ENCODE data around the gene RALGAPA1. TPM values are rescaled to one million over a fixed set of nuclear protein-coding genes. Genes with fewer than 3 reads are reported as not detected.
"Not testable (repeated sequence)": the region's sequence is repeated elsewhere in the genome, so short reads cannot be mapped to it uniquely, and the experiment has no call there.

The RALGAPA1 gene
- total RNA-seq = 94.0 and 108 TPM in 2 replicates
- 46.1 TPM for total RNA-seq (2013)
- 13.2 and 17.3 TPM in 2 replicates for polyA plus RNA-seq
- 25.4 and 37.1 TPM in 2 replicates for polyA minus RNA-seq

DNA sequence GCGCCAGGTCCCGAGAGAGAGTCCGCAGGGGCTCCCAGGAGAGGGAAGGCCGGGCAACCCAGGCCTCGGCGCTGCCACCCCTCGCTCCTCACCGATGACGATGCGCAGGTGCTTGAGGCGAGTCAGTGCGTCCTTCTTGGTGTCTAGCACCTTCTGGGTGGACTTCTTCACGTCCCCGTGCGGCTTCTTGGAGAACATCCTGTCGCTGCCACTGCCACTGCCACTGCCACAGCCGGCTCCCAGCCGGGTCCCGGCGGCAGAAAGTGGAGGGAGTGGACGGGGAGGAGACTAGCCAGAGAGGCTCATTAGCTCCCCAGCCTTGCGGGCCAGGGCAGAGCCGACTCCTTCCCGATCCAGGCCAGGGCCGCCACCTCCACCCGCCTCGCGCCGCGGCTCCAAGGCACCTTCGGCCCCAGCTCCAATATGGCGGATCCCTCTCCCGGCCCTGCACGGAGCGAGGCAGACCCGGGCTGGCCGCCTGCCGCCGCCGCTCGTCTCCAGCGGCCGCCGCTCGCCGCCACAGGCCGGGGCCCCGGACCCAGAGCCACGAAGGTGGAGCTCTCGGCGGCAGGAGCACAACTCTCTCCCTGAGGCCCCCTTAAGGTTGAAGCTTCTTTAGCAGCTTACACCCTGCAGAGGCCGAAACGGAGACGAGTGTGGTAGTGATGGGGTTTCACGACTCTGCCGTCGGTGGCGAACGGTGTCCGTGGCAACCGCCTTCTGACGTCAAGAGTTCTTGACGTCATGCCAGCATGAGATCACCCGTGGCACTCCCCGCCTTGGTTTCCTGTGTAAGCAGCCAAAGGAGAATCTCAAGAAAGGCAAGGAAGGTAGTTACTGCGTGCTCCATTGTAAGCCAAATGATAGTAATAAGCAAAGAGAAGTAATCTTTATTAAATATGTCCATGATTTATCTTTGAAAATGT, at the start of gene RALGAPA1:
RALGAPA1 (minus strand) TSS at position 658 of the 926 bp plus-strand sequence; CDS start at position 198, 460 bp downstream.
- Histone ChIP-seq H3K4me2 (replicated peaks; ENCODE audit: low read depth, low read length, poor library complexity, severe bottlenecking) (peak within 1 kb of the TSS; percentile 86), H3K27ac (ENCODE audit: low read length in 2 of 2) (peak within 1 kb of the TSS; percentile 78 to 88), H3K79me2 (ENCODE audit: control insufficient read depth, insufficient read depth, low read length) (peaks cover 49% of the 10 kb centered on the region), H3K9ac (ENCODE audit: low read length) (peak within 1 kb of the TSS; percentile 87), H3K4me1 (ENCODE audit: control insufficient read depth in 2 of 2, insufficient read depth in 2 of 2, low read length in 2 of 2) (peaks cover 12 to 14% of the 10 kb centered on the region in 2 donors), H2AFZ (ENCODE audit: insufficient read depth, low read depth, low read length, poor library complexity, severe bottlenecking) (peak within 1 kb of the TSS; percentile 81), H3K4me3 (ENCODE audit: control extremely low read depth in 1 of 5, extremely low read depth in 1 of 5, insufficient read depth in 1 of 5, low read depth in 2 of 5, low read length in 4 of 5) (peak within 1 kb of the TSS; percentile 57 to 81 (median 70))
- not testable (repeated sequence) for H3K36me3 ChIP-seq (replicated peaks in 1 of 2; ENCODE audit: control extremely low read depth in 1 of 2, control insufficient read depth in 1 of 2, extremely low read depth in 1 of 2, insufficient read depth in 2 of 2, low read length in 1 of 2); H3K9me3 Mint-ChIP-seq (ENCODE audit: insufficient read depth); H3K27me3 Mint-ChIP-seq; H4K20me1 ChIP-seq (ENCODE audit: control insufficient read depth, insufficient read depth, low read length, poor library complexity, severe bottlenecking); H3K27me3 ChIP-seq (replicated peaks in 1 of 4; ENCODE audit: control extremely low read depth in 1 of 4, control insufficient read depth in 3 of 4, insufficient read depth in 4 of 4, low read length in 3 of 4); H3K9me3 ChIP-seq (ENCODE audit: control extremely low read depth in 1 of 3, control insufficient read depth in 2 of 3, insufficient read depth in 1 of 3, low read length in 2 of 3)
- Mint-ChIP-seq H3K27ac (peak within 1 kb of the TSS; percentile 95), H3K4me3 (peak within 1 kb of the TSS; percentile 98), H3K4me1 (peaks cover 29% of the 10 kb centered on the region)
- peak; percentile 48 for TF ChIP-seq CTCF (IDR thresholded peaks at IDR 0.05)
- peak; percentile 97 for ATAC-seq (ENCODE audit: low read depth)
- POLR2A ChIA-PET = interaction anchor here (0.7 to 1.3 kb wide), 3 partner anchors 9 to 17 kb away, joined by 3 to 4 read pairs (median 4); partner anchors contain the start of gene BRMS1L
- intact Hi-C loops (cut with micrococcal nuclease) = loop anchor here (1.0 to 10.0 kb wide), 7 partner anchors 17 to 1347 kb away; partner anchors contain the start of genes BRMS1L, FAM177A1, INSM2 and PRORP
- WGBS (ENCODE audit: insufficient coverage) = under 1% methylated on average over 57 of the region's 66 CpGs
- peak; percentile 99 for DNase-seq
- CTCF ChIA-PET = interaction anchor here (0.9 to 1.9 kb wide), 3 partner anchors 12 to 17 kb away, joined by 5 to 7 read pairs (median 6); partner anchors contain the start of gene BRMS1L
